Tibial artery (tissue), 4 donors: Measurements from ENCODE around the gene PLEKHA5.
A peak's percentile ranks its signal among the peaks of the same experiment; 100 is the strongest.

Source experiments
- DNase-seq, 2 donors: peaks; one replicate each; pipeline ENCODE4 v3.0.0-alpha.2; 2019
- H3K27ac ChIP-seq, 2 donors: fragments of 200-600 bp; sonication (generic) in 1 of 2; 1 replicate in 1 of 2; 2 replicates in 1 of 2; pipeline ENCODE4 v1.5.1; 2018 to 2019; ENCODE audit warnings: mild to moderate bottlenecking in 1 of 2
- H3K27me3 ChIP-seq, 2 donors: fragments of 200-600 bp; sonication (generic) in 1 of 2; one replicate each; pipeline versions ENCODE4 v1.5.1 to v1.6.0; 2016 to 2019
- H3K36me3 ChIP-seq, 3 donors: fragments of 200-600 bp; sonication (generic) in 2 of 3; one replicate each; pipeline ENCODE4 v1.5.1; 2016 to 2019; ENCODE audit warnings: mild to moderate bottlenecking in 2 of 3
- H3K4me1 ChIP-seq, 4 donors: fragments of 200-600 bp; sonication (generic) in 2 of 4; 1 replicate in 3 of 4; 2 replicates in 1 of 4; pipeline ENCODE4 v1.5.1; 2016 to 2019
- H3K4me3 ChIP-seq, 2 donors: fragments of 200-600 bp; sonication (generic) in 1 of 2; 1 replicate in 1 of 2; 2 replicates in 1 of 2; pipeline ENCODE4 v1.5.1; 2018 to 2019; ENCODE audit warnings: mild to moderate bottlenecking in 2 of 2
- H3K9me3 ChIP-seq, 3 donors: fragments of 200-600 bp; sonication (generic) in 1 of 3; one replicate each; pipeline ENCODE4 v1.5.1; 2016 to 2019
- intact Hi-C: fragments of 100-400 bp; cut with DNase I; formaldehyde crosslinking; loops from one replicate; pipeline ENCODE4 v1.15.0; 2023; ENCODE audit warnings: low total_unique reads
- TF ChIP-seq, protein P1 (sequence below), 2 experiments: fragments of 200-600 bp in 1 of 2; fragments of 450-650 bp in 1 of 2; IDR thresholded peaks; one replicate each; pipeline ENCODE4 v1.5.1; 2017 to 2019; ENCODE audit warnings: antibody characterized with exemption in 2 of 2, mild to moderate bottlenecking in 1 of 2, moderate library complexity in 1 of 2

PLEKHA5 gene

DNA sequence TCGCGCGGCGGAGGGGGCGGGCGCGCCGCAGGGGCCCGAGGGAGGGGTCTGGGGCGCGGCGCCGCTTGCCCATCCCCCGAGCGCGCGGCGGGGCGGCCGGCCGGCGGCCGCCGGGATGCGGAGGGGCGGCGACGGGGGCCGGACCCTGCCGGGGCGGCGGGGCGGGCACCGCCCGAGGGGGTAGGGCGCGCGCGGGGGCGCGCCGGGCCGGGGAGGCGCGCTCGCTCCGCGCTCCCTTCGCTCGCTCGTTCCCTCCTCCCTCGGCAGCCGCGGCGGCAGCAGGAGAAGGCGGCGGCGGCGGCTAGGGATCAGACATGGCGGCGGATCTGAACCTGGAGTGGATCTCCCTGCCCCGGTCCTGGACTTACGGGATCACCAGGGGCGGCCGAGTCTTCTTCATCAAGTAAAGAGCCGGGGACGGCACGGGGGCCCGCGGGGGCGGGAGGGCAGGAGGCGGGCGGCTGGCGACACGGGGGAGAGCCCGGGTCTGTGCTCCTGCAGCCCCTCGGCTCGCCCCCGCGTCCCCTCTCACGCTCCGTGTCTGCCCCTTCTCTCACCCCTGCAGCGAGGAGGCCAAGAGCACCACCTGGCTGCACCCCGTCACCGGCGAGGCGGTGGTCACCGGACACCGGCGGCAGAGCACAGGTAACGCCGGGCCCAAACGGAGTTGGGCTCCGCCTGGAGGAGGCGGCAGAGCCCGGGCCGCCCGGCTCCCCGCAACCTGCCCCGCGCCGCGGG, at the start of gene PLEKHA5:
PLEKHA5 (plus strand) TSS at position 248 of the 738 bp plus-strand sequence; CDS start at position 315, 67 bp downstream.
- intact Hi-C loops, result no loop called here
- Histone ChIP-seq H3K36me3 (no peaks in the 10 kb centered on the region), H3K27me3 (no peaks in the 10 kb centered on the region), H3K27ac (peak within 1 kb of the TSS; percentile 91 to 93), H3K9me3 (peaks cover 0 to 14% (median 14%) of the 10 kb centered on the region in 3 donors), H3K4me1 (peaks cover 0 to 13% (median 10%) of the 10 kb centered on the region in 4 donors), H3K4me3 (peak within 1 kb of the TSS; percentile 92 to 93)
- TF ChIP-seq, protein P1, sequence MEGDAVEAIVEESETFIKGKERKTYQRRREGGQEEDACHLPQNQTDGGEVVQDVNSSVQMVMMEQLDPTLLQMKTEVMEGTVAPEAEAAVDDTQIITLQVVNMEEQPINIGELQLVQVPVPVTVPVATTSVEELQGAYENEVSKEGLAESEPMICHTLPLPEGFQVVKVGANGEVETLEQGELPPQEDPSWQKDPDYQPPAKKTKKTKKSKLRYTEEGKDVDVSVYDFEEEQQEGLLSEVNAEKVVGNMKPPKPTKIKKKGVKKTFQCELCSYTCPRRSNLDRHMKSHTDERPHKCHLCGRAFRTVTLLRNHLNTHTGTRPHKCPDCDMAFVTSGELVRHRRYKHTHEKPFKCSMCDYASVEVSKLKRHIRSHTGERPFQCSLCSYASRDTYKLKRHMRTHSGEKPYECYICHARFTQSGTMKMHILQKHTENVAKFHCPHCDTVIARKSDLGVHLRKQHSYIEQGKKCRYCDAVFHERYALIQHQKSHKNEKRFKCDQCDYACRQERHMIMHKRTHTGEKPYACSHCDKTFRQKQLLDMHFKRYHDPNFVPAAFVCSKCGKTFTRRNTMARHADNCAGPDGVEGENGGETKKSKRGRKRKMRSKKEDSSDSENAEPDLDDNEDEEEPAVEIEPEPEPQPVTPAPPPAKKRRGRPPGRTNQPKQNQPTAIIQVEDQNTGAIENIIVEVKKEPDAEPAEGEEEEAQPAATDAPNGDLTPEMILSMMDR (IDR thresholded peaks at IDR 0.05), result no peak
- peak; percentile 65 to 83 for DNase-seq

- H3K4me1 ChIP-seq, result no peaks in the 10 kb centered on the region
These were observed 48.6 kb upstream of the PLEKHA5 start for GRCh38 chr12:19080918-19081317.

DNA sequence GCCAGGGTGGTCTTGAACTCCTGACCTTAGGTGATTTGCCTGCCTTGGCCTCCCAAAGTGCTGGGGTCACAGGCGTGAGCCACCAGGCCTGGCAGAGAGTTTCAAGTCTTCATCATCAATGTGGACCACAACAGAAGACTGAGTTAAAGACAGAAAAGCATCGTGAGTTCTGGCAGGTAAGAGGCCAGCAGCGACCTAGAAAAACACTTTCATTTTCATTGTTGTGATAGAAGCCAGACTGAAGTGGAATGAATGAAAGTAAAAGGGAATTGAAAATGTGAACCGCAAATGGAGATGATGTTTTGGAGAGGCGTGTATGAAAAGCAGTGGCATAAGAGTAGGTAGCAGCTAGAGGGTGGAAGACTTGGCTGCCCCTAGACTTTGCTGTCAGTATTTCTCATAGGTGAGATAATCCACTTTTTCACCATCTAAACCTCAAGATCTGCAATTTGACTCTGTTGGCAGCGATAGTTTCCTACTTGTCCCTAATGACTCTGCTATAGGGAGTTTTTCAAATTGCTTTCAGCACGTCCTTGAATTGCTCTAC, 47.1 kb upstream of the PLEKHA5 start:
- no peak for DNase-seq
- Histone ChIP-seq H3K4me1 (no peaks in the 10 kb centered on the region), H3K27me3 (no peaks in the 10 kb centered on the region), H3K9me3 (no peaks in the 10 kb centered on the region), H3K27ac (no peak overlapping the region), H3K4me3 (no peak overlapping the region), H3K36me3 (no peaks in the 10 kb centered on the region)
- TF ChIP-seq, protein P1 (IDR thresholded peaks at IDR 0.05), result no peak
- intact Hi-C loops, result no loop called here

More at GRCh38 chr12:19080918-19081317, 48.6 kb upstream of the PLEKHA5 start:
- no peak for DNase-seq
- TF ChIP-seq, protein P1 (IDR thresholded peaks at IDR 0.05), result no peak
- H3K9me3 ChIP-seq, result no peaks in the 10 kb centered on the region
- intact Hi-C loops, result no loop called here
- H3K27ac ChIP-seq, result no peak overlapping the region
- H3K36me3 ChIP-seq, result no peaks in the 10 kb centered on the region
- H3K27me3 ChIP-seq, result no peaks in the 10 kb centered on the region
- no peak overlapping the region for H3K4me3 ChIP-seq

DNA sequence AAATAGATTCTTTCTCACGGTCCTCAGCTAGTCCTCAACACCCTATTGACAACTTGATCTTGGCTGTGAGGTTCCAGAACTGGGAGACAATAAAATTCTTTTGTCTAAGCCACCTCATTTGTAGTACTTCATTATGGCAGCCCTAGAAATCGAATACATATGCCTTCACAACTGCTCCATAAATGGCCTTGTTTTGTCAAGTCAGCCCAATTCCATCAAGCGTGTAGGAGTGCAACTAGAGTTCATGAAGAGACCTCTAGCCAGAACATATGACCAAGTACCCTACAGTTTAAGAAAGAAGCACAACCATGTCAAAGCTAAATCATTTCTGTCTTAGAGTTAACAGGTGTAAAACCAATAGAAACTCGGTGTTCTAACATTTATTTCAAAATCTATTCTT, 45.0 kb upstream of the PLEKHA5 start:
- no peaks in the 10 kb centered on the region for H3K4me1 ChIP-seq
- no peaks in the 10 kb centered on the region for H3K27me3 ChIP-seq
- TF ChIP-seq, protein P1 (IDR thresholded peaks at IDR 0.05), result no peak
- H3K9me3 ChIP-seq, result no peaks in the 10 kb centered on the region
- no peak for DNase-seq
- H3K36me3 ChIP-seq, result no peaks in the 10 kb centered on the region
- intact Hi-C loops, result no loop called here
- H3K4me3 ChIP-seq, result no peak overlapping the region
- no peak overlapping the region for H3K27ac ChIP-seq

DNA sequence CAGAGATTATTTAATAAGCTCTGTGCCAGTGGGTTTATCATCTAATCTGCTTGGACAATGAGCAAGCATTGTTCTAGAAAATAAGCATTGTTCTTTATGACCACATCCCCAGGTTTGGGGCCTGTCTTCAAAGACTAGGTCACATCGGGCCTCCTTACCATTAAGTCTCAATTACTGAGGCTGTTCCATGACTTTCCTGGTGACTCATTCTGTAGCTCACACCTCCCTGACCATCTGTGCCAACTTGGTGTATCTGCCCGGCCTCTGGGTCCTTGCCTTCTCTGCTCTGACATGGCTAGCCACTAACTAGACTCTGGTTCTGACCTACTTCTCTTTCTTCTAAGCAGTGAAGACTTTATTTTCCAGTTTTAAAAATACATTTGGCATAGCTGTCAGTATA, 44.4 kb upstream of the PLEKHA5 start:
- Histone ChIP-seq H3K4me1 (no peaks in the 10 kb centered on the region), H3K36me3 (no peaks in the 10 kb centered on the region), H3K27ac (no peak overlapping the region), H3K9me3 (no peaks in the 10 kb centered on the region), H3K4me3 (no peak overlapping the region), H3K27me3 (no peaks in the 10 kb centered on the region)
- TF ChIP-seq, protein P1 (IDR thresholded peaks at IDR 0.05), result no peak
- intact Hi-C loops, result no loop called here
- DNase-seq, result no peak
